HG03378 (cell line): ENCODE measurements around the gene TEX52.

Source experiments
- ATAC-seq: cut with Tn5 transposase; IDR thresholded peaks from one replicate; pipeline ENCODE4 v1.9.1; 2021; ENCODE audit warnings: mild to moderate bottlenecking, moderate library complexity; ENCODE audit not compliant: unreplicated experiment

Gene TEX52

DNA sequence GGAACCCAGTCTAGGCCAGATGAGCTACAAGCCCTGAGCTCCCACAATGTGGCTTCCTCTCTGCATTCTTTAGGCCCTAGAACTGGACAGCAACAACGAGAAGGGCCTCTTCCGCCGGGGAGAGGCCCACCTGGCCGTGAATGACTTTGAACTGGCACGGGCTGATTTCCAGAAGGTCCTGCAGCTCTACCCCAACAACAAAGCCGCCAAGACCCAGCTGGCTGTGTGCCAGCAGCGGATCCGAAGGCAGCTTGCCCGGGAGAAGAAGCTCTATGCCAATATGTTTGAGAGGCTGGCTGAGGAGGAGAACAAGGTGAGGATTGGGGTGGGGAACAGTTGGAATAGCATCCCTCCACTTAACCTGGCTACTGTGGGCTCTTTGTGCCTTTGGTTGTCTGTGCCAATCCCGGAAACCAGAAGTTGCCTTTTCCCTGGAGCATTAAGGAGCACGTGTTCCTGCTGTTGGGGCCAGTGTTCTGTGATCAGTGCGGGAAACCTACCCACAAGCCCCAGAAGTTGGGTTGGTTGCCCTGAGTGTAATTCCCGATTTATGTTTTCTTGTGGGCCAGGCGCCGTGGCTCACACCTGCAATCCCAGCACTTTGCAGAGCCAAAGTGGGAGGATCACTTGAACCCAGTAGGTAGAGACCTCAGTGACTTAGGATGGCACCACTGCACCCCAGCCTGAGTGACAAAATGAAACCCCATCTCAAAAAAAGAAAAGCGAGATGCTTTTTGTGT lies 55.6 kb downstream of the TEX52 start:
- no peak for ATAC-seq

DNA sequence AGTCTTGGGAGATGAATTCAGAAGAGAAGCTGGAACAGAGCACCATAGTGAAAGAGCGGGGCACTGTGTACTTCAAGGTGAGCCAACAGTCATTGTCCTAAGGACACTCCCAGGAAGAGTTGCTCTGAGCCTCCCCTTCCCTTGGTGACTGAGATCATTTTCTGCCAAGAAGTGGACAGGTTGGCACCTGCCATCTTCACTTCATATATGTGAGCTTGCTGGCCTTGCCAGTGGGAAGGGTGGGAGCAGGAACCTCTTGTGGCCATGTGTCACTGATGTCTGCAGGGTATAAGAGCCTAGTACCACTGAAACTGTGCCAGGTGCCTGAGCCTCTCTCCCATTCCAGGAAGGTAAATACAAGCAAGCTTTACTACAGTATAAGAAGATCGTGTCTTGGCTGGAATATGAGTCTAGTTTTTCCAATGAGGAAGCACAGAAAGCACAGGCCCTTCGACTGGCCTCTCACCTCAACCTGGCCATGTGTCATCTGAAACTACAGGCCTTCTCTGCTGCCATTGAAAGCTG lies 56.7 kb downstream of the TEX52 start:
- ATAC-seq, result no peak
